ENCODE results near the gene CHRND.

Gene CHRND

DNA sequence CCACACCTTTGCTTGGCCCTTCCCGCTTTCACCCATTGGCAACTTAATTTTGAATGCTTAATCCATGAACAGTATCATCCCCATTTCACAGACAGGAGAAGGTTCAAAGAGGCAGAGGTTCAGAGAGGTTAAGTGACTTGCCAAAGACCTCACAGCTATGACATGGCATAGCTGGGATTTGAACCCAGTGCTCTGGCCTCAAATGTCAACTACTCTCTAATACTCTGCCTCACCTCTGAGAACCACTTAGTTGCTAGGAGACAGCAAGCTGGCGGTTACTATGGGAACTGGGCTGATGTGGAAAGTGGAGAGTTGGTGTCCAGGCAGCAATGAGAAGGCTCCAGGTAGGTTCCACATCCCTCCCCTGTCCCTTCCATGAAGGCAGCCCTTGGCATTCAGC is 21.5 kb upstream of the CHRND start:
- DNase-seq = no peak

- DNase-seq = no peak
Measured at GRCh38 chr2:232505856-232506255, 20.1 kb upstream of the CHRND start.

- DNase-seq = no peak
Measured at GRCh38 chr2:232506709-232507108, 19.3 kb upstream of the CHRND start.

- DNase-seq = no peak
Measured at GRCh38 chr2:232508251-232508650, 17.7 kb upstream of the CHRND start.

GRCh38 chr2:232511336-232511890 is 14.5 kb upstream of the CHRND start:
- no peak for DNase-seq

- no peak for DNase-seq
Measured at GRCh38 chr2:232512602-232513001, 13.4 kb upstream of the CHRND start.

DNA sequence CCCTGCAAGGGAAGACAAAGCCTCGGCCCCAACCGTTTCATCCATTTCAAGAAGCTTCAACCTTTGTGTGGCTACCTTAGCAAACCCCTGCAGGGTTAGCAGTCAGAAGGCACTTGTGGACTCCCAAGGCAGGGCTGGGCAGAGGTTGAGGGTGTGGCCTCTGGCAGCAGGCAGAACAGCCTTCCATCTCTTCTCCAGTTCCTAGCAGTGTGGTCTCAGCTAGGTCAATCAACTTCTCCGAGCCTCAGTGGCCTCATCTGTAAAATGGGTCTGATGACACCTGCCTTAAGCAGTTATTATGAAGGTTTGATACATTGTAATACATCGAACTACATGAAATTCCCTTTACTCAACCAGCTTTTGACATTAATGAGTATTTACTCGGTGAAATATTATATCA is 12.6 kb upstream of the CHRND start:
- DNase-seq = no peak

DNA sequence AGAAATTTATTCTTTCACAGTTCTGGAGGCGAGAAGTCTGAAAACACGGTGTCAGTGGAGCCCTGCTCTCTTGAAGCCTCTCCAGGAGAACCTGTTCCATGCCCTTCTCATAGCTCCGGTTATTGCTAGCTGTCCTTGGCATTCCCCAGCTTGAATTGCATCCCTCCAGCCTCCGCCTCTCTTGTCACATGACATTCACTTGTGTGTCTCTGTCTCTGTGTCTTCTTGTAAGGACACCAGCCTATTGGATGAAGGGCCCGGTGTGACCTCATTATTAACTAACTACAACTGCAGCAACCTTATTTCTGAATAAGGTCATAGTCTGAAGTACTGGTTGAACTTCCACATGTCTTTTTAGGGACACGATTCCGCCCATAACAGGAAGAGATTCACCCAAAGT is 10.3 kb upstream of the CHRND start:
- DNase-seq = no peak

DNA sequence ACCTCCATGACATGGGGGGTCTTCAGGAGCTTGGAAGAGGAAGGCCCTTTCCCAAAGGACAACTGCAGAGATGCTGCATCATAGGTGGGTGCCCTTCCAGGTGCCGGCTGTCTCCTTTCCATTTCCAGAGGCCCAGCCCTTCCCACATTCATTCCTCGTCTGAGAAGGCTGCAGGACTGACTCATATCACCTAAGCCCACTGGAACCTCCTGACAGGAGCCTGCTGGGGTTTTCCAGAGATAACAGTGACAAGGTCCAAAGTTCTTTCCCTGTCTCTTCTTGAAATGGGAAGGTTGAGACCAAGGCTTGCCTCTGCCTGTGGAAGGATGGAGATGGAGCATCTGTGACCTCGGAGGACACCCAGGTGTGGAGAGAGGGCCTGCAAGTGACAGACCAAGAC is 9.4 kb upstream of the CHRND start:
- no peak for DNase-seq

DNA sequence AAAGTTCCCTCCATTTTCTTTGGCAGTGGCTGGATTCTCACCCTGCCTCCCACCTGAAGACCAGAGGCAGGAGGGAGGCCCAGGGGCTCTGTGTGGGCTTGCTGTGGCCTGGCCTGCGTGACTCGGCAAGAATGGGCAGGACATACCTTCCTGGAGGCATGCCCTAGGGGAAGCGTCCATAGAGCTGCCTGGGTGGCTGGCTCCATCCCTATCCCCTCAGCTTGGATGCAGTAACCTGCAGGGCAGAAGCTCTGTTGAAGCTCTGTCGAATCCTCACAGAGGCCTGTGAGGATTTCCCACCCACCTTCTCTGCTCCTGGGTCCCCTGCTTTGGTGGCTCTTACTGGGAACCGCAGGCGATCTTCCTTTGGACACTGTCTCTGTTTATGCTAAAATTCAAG is 7.1 kb upstream of the CHRND start:
- DNase-seq = peak; percentile 73

DNA sequence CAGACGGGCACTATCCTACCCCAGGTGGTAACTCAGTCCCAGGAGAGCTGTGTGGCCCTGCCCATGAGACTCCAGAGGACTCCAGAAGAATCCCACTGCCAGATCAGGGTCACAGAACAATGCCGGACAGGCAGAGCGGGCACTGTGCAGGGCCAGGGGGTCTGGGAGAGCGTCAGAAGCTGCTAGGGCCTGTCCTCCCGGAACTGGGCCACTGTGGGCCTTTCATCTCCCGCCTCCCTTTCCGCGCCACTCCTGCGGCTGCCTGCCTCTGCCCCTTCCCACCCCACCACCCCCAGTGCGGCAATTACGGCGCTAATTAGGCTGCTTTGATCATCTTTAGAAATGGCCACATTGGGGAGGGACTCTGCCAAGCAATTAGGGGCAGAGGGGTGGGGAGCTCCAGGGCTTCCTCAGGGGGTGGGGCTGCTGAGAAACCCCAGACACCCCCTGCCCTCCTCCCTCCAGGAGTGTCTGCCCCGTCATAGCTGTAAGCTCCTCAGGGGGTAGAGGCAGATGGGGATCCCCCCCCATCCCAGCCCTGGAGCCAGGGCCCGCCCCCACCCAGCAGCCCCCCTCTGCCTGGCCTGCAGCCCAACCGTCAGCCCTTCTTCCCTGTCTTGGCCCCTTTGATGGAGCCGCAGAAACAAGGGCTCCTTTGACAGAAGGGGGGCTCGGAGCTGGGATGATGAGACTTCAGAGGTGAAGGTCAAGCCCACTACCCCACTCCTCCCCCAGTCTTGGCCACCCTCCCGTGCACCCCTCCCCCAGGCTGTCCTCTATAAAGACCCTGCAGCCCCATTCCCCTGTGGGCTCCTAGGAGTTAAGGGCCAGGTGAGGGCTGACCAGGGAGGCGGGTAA is 6.2 kb upstream of the CHRND start, which contains the start of gene PRSS56:
TSS of gene PRSS56 (plus strand) at position 808 of the 858 bp plus-strand sequence. CDS start 211 bp downstream, outside the sequence.
- no peak for DNase-seq

DNA sequence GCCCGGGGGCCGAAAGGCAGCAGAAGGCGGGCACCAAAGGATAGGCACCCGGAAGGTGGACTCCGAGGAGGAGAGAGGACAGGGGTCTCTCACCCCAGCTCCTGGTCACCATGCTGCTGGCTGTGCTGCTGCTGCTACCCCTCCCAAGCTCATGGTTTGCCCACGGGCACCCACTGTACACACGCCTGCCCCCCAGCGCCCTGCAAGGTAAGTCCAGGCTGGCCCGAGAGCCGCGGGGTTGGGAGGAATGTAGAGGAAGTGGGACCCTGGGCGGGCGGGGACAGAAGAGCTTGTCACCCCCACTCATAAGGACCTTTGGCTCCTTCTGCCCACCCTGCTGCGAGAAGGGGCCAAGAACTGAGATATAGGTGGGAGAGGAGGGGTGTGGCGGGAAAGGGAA is 5.5 kb upstream of the CHRND start:
- DNase-seq = no peak

GRCh38 chr2:232521098-232521497 is 4.9 kb upstream of the CHRND start:
- no peak for DNase-seq

GRCh38 chr2:232521959-232522622 is 3.9 kb upstream of the CHRND start:
- DNase-seq = no peak

GRCh38 chr2:232522623-232523401 is 3.1 kb upstream of the CHRND start:
- no peak for DNase-seq

- DNase-seq = no peak
Measured at GRCh38 chr2:232523402-232523681, 2.6 kb upstream of the CHRND start.

GRCh38 chr2:232523682-232524597 is 2.0 kb upstream of the CHRND start:
- DNase-seq = peak; percentile 86

- no peak for DNase-seq
Measured at GRCh38 chr2:232524771-232525170, 1.2 kb upstream of the CHRND start.

- DNase-seq = no peak
Measured at GRCh38 chr2:232525199-232525598, 761 bp upstream of the CHRND start.

DNA sequence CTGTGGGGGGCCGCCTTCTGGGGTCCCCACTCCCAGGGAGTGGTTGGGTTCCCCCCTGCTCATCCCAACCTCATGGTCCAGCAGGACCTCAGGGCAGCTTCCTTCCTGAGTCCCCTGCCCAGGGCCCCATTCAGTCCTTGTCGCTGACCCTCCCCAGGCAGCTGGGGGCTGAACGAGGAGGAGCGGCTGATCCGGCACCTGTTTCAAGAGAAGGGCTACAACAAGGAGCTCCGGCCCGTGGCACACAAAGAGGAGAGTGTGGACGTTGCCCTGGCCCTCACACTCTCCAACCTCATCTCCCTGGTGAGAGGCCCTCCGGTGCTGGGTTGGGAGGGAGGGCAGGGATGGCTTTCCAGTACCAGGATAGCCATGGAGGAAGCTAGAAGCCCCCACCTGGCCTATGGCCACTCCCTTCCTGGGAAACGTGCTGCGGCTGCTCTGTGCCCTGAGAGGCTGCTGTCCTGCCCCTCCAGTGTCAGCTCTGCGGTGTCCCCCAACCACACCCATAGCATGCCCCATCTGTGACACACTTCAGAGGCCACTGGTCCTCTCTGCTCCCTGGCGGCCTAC is 497 bp downstream of the CHRND start:
- no peak for DNase-seq

DNA sequence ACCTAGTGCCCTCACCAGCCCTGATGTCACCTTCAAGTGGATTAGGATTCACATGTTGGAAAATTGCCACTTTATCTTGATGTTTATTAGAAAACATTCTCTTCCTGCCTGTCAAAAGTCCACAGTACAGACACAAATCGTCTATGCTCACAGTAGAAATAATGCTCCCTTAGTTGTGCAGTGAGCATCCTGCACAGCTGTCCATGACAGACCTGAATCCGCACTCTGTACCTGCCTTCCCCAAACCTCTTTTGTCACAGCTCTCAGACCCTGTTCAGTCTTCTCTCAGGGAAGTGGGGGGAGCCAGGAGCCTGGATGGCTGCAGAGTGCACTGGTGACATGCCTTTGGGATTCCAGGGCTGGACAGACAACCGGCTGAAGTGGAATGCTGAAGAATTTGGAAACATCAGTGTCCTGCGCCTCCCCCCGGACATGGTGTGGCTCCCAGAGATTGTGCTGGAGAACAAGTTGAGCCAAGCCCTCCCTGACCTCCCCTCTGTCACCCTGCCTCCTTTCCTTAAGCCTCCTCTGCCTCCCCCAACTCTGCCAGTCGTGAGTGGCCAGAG is 2.0 kb downstream of the CHRND start:
- no peak for DNase-seq

Data from islet precursor cell (in vitro differentiated cells).